Lung (tissue), 12 donors: ENCODE measurements around the gene ABCC6. TPM values are rescaled to one million over a fixed set of nuclear protein-coding genes. Genes with fewer than 3 reads are reported as not detected.

Experiments
- ATAC-seq: fragments of 200-7000 bp; cut with Tn5 transposase; one replicate; pipeline ENCODE4 v1.9.1; 2020; ENCODE audit warnings: moderate number of reproducible peaks; ENCODE audit not compliant: insufficient read depth, low FRiP score
- DNase-seq, 3 donors: peaks; one replicate each; pipeline ENCODE4 v3.0.0-alpha.2; 2013 to 2017
- H3K27ac ChIP-seq, 2 donors: one replicate each; pipeline ENCODE4 v1.5.1; 2013; ENCODE audit warnings: mild to moderate bottlenecking in 2 of 2, moderate library complexity in 2 of 2, control low read depth in 1 of 2, inconsistent platforms in 1 of 2, low read depth in 1 of 2, low read length in 1 of 2
- H3K27me3 ChIP-seq, 3 donors: one replicate each; pipeline ENCODE4 v1.5.1; 2013; ENCODE audit warnings: low read length in 2 of 3; ENCODE audit not compliant: control insufficient read depth in 3 of 3, insufficient read depth in 3 of 3
- H3K36me3 ChIP-seq, 4 donors: one replicate each; pipeline ENCODE4 v1.5.1; 2013; ENCODE audit warnings: low read length in 4 of 4, mild to moderate bottlenecking in 1 of 4, moderate library complexity in 1 of 4; ENCODE audit not compliant: control insufficient read depth in 4 of 4, insufficient read depth in 4 of 4
- H3K4me1 ChIP-seq, 5 donors: one replicate each; pipeline ENCODE4 v1.5.1; 2013; ENCODE audit warnings: low read length in 5 of 5, mild to moderate bottlenecking in 2 of 5, moderate library complexity in 1 of 5; ENCODE audit not compliant: control insufficient read depth in 5 of 5, insufficient read depth in 5 of 5
- H3K4me3 ChIP-seq: one replicate; pipeline ENCODE4 v1.5.1; 2013; ENCODE audit warnings: mild to moderate bottlenecking, control low read depth, moderate library complexity
- H3K9ac ChIP-seq, 2 donors: one replicate each; pipeline ENCODE4 v1.5.1; 2013; ENCODE audit warnings: low read length in 2 of 2, control low read depth in 1 of 2; ENCODE audit not compliant: insufficient read depth in 1 of 2
- H3K9me3 ChIP-seq, 4 donors: one replicate each; pipeline ENCODE4 v1.5.1; 2013; ENCODE audit warnings: low read length in 3 of 4, mild to moderate bottlenecking in 1 of 4, moderate library complexity in 1 of 4; ENCODE audit not compliant: control insufficient read depth in 4 of 4, insufficient read depth in 3 of 4
- WGBS, 2 donors: extraction: QIAGEN DNeasy Blood & Tissue Kit; methylation state at CpG; one replicate each; pipeline ENCODE4 v1.1.7; 2013; 5-methylcytosine and 5-hydroxymethylcytosine counted together
- polyA plus RNA-seq, 2 donors: library from polyadenylated mRNA; stranded (reverse); fragments of 200-250 nt; gene quantifications; one replicate each; pipeline ENCODE4 v1.2.1, GENCODE V29; 2013
- total RNA-seq, 2 donors: library from RNA; depleted of rRNA in 1 of 2; stranded (reverse); fragments of >200 nt in 1 of 2; gene quantifications; one replicate each; pipeline ENCODE4 v1.2.1, GENCODE V29; 2014 to 2021
- TF ChIP-seq, protein P1 (sequence below): IDR thresholded peaks from 2 replicates; pipeline ENCODE4 v1.5.1; 2012; ENCODE audit warnings: mild to moderate bottlenecking; ENCODE audit errors: control extremely low read depth, extremely low read depth
- donor health status: control.
- donor health status: control.
- donor health status: Bipolar disorder and iron deficiency.
- donor health status: healthy.
- donor health status: DM: yes; HTN: yes; CAD: no.

ABCC6 gene
- total and polyA plus RNA-seq, 4 donors = 10.0 to 37.0 (median 23.9) TPM

DNA sequence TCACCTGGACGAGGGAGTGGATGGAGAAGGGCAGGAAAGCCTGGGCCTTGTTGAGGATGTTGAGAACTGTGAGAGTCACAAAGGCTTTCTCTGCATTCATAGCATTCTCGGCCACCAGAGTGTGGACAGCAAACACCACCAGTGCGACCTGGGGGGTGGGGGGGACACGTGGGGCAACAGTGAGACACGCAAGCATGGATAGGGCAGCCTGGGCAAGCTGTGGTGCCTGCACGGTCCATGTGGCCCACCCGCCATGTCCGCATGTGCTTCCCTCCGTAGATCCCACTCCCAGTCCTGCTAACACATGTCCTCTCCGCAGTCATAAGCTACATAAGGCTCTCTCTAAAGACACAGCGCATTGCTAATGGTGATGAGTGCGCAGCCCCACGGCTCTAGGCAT is 34.5 kb downstream of the ABCC6 start:
- Histone ChIP-seq H3K27me3 (no peaks in the 10 kb centered on the region), H3K9me3 (no peaks in the 10 kb centered on the region), H3K4me3 (no peak overlapping the region), H3K4me1 (peaks cover 0 to 5% (median 0%) of the 10 kb centered on the region in 5 donors), H3K27ac (no peak overlapping the region), H3K9ac (no peak overlapping the region), H3K36me3 (peaks cover 0 to 9% (median 0%) of the 10 kb centered on the region in 4 donors)
- DNase-seq (no peak), ATAC-seq (no peak)
- 89 to 93% methylated on average over 13 of the region's 13 CpGs for WGBS, 2 donors
- TF ChIP-seq, protein P1, sequence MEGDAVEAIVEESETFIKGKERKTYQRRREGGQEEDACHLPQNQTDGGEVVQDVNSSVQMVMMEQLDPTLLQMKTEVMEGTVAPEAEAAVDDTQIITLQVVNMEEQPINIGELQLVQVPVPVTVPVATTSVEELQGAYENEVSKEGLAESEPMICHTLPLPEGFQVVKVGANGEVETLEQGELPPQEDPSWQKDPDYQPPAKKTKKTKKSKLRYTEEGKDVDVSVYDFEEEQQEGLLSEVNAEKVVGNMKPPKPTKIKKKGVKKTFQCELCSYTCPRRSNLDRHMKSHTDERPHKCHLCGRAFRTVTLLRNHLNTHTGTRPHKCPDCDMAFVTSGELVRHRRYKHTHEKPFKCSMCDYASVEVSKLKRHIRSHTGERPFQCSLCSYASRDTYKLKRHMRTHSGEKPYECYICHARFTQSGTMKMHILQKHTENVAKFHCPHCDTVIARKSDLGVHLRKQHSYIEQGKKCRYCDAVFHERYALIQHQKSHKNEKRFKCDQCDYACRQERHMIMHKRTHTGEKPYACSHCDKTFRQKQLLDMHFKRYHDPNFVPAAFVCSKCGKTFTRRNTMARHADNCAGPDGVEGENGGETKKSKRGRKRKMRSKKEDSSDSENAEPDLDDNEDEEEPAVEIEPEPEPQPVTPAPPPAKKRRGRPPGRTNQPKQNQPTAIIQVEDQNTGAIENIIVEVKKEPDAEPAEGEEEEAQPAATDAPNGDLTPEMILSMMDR = no peak

DNA sequence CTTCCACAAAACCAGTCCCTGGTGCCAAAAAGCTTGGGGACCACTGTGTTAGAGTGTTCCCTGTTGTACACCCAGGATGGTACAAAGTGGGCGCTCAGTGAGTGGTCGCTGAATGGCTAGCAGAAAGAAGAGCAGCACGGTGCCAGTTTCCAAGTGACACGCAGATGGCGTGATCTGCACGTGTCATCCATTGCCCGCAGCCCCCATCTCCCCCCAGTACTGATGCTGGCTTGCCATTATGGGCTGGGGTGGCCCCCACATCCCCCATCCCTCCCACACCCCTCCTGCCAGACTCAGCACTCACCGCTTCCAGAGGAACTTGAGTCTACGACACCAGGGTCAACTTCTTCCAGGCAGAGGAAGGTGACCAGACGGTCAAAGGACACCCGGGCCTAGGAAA is 36.5 kb downstream of the ABCC6 start:
- Histone ChIP-seq H3K27ac (no peak overlapping the region), H3K36me3 (peaks cover 0 to 12% (median 0%) of the 10 kb centered on the region in 4 donors), H3K9ac (no peak overlapping the region), H3K27me3 (no peaks in the 10 kb centered on the region), H3K9me3 (no peaks in the 10 kb centered on the region), H3K4me1 (peaks cover 0 to 2% (median 0%) of the 10 kb centered on the region in 5 donors), H3K4me3 (no peak overlapping the region)
- DNase-seq (no peak), ATAC-seq (no peak)
- 92 to 94% methylated on average over 11 of the region's 11 CpGs for WGBS, 2 donors
- TF ChIP-seq, protein P1 = no peak

DNA sequence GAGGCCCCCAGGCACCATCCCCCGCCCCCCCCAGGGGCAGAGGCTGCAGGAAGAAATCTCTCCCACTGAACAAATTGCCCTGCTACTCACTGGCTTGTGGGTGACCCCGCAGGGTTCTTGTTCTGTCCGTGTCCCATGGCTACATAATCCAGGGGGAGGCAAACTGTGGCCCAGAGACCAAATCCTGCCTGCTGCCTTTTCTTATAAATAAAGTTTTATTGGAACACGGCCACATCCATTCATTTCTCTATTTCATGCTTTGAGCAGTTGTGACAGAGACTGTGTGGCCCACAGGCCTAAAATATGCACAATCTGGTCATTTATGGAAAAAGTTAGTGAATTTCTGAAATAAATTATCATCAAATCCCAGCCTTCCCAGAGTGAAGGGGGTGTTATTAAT is 38.2 kb downstream of the ABCC6 start:
- H3K9me3 ChIP-seq = no peaks in the 10 kb centered on the region
- ATAC-seq = no peak
- H3K27me3 ChIP-seq = no peaks in the 10 kb centered on the region
- DNase-seq = no peak
- no peak overlapping the region for H3K27ac ChIP-seq
- H3K4me1 ChIP-seq = peaks cover 0 to 2% (median 0%) of the 10 kb centered on the region in 5 donors
- peaks cover 0 to 10% (median 0%) of the 10 kb centered on the region in 4 donors for H3K36me3 ChIP-seq
- WGBS, 2 donors = 75 to 82% methylated on average over 4 of the region's 4 CpGs
- no peak overlapping the region for H3K9ac ChIP-seq
- TF ChIP-seq, protein P1 = no peak
- H3K4me3 ChIP-seq = no peak overlapping the region

DNA sequence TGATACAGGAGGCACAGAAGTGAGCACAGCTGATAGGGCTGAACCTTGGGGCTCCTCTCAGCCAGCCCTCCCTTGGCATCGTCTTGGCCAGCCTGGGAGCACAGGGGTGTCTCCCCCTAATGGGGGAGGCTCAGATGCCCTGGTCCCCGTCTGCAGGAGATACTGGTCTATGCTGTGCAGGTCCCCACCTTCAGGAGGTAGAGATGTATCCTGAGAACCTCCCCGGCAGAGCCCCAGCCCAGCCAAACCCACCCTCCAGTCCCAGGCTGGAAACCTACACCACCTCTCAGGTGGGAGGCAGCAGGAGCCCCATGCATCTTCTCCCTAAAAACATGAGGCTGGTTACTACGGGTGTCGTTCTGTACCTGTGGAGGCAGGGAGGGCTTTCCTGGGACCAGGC is 38.7 kb downstream of the ABCC6 start:
- peaks cover 0 to 11% (median 0%) of the 10 kb centered on the region in 4 donors for H3K36me3 ChIP-seq
- H3K27me3 ChIP-seq = no peaks in the 10 kb centered on the region
- no peak overlapping the region for H3K4me3 ChIP-seq
- TF ChIP-seq, protein P1 = no peak
- ATAC-seq (no peak), DNase-seq (no peak)
- no peak overlapping the region for H3K9ac ChIP-seq
- H3K9me3 ChIP-seq = no peaks in the 10 kb centered on the region
- peaks cover 0 to 2% (median 0%) of the 10 kb centered on the region in 5 donors for H3K4me1 ChIP-seq
- WGBS, 2 donors = 85 to 100% methylated on average over 5 of the region's 5 CpGs
- no peak overlapping the region for H3K27ac ChIP-seq
